Activated T-cell treated with anti-CD3 and anti-CD28 coated beads for 1 hour (primary cell): ENCODE results near the gene ZMIZ1.

Source experiments
- DNase-seq: peaks from one replicate; pipeline ENCODE4 v3.0.0-alpha.2; 2020; ENCODE audit warnings: low read depth

ZMIZ1 gene

DNA sequence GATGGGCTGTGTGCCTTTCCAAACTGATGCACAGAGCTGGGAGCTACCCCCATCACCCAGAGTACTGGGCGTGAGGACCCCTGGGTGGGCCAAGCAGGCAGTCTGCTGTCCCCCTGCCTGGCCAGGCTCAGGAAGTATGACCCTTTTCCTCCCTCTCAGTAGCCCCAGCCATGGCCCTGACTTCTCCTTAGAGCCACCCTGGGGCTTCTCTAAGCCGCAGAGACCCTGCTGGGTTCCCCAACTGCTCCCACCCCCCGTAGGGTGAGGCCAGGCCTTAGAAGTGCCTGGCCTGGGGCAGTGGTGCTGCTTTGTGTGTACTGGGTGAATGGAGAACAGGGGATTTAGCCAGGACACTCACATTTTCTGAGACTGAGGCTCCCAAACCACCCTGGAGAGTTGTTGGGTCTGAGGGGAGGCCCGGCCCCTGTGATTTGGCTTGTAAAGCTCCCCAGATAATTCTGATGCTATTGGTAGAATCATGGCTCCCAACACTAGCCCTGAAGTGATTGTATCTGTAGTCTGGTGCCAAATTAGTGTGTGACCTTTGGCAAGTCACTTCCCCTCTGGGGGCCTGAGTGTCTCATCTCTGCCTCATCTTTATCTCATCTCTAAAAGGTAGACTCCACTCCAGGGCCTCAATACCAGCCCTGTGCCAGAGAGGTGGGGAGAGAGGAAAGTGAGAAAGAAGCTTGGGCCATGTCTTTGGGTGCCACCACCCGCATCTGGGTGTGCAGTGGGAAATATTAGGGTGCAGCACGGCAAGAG, 178.8 kb downstream of the ZMIZ1 start:
- no peak for DNase-seq

DNA sequence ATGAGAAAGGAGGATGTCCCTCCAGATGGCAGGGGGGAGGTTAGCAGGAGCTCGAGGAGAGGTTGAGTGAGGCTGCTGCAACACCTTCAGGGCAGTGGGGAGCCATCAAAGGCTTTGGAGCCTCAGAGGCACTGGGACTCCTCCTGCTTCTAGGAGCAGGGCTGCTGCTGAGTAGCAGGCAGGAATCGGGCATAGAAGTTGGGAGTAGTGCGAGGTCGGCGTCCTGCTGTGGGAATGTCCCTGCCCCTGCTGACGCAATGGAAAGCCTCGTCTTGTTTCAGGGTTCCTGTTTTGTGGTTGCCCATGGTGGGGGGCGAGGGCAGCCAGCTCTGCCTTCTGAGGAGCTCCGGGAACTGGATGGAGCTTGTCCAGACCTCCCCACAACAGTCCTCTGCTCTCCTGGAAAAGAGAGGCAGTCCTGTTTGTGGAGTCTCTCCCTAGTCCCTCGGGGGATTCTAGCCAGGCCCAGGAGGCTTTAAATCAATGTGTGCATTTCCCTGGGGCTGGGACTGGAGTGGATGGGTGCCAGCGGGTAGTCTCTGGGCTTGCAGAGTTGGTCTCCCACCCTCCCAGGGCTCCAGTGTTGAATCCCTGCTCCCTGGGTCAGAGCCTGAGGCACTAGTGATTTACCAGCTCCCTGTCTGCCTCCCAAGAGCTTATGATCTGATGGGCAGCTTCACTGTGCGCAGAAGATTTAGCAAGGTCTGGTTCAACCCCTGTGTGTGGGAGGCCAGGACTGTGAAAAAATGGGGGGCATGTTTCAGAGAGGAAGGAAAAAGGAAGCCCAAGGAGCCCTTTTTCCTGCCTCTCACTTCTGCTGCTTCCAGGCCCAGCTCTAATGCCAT, 179.8 kb downstream of the ZMIZ1 start:
- DNase-seq = no peak

DNA sequence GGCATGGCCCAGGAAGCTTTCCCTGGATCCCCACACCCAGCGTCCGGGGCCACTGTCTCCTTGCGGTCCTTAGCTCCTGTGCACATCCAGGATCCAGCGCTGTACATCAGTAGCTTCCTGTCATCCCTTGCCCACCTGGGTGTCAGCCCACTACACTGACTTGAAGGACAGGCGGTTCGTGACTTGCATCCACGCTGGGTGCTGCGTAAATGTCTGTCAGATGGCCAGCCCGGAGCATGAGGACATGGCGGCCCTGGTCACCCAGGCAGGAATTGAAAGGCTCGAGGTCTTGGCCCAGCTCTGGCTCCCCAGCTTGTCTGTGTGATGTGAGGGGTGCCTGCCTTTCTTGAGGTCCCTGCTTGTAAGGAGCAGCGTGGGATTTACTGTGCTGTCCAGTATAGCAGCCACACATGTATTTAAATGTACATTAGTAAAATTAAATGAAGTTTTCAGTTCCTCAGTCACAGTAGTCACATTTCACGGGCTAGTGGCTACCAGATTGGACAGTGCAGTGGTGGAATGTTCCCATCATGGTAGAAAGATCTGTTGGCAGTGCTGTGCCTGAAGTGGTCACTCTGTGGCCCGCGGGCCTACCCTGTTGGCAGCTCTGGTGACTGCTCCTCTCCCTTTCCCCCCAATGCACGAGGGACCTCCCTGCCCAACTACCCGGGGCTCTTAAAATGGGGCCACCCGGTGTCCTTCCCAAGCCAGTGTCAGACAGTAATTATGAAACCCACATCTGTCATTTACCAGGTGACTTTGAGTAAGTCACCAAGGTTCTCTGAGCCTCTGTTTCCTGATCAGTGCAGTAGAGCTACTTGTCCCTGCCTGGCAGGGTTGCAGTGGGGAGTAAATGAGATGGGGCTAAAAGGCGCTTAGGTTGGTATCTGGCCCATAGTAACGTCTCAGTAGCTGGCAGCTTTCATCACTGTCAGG, 180.7 kb downstream of the ZMIZ1 start:
- no peak for DNase-seq

DNA sequence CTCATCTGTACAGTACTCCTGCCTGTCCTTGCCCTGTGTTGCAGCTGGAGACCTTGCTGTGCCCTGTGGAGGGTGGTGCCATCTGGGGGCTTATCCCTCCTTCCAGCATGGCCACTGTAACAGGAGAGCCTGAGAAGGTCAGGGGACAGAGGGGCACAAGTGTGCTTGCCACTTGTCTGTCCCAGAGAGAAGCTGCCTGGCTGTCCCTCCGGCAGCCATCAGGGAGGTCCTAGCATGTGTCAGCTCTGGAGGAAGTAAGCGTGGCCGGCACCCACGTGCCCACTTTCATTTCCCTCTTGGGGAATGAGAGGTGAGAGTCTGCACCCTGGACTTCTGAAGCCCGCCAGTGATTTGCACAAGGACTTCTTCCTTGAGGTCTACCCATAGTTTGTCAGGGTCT, 181.5 kb downstream of the ZMIZ1 start:
- DNase-seq = no peak

DNA sequence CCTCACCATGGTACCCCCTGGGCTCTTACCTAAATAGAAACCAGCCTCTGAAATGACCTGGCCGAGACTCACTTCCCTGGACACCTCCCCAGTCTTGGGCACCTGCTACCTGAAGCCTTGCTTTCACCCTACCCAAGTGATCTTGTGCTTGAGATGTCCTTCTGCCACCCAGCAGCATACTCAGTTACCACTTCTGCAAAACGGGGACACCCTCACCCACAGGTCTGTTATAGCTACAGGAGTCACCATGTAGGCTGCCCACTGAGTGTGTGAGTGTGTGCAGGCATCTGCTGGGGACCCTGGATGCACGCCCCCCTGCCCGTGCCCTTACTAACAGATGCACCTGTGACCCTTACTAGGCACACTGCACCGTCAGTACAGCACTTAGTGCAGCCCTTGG, 183.7 kb downstream of the ZMIZ1 start:
- DNase-seq = no peak

DNA sequence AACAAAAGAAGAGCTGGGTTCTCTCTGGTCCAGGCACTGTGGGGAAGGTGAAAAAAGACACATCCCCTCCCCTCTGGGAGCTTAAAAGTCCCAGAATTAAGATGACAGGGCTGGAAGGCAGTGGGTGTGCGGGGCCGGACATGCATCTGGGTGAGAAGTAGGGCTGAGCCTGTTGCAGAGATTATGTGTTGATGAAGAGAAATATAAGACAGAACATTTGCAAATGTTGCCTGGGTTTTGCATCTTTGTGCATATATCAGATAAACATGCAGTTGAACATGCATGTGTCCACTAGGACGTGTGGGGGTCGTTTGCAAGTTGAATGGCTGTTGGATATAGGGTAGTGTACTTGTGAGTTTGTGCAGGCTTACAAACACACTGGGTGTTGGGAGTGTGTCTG, 184.2 kb downstream of the ZMIZ1 start:
- no peak for DNase-seq

DNA sequence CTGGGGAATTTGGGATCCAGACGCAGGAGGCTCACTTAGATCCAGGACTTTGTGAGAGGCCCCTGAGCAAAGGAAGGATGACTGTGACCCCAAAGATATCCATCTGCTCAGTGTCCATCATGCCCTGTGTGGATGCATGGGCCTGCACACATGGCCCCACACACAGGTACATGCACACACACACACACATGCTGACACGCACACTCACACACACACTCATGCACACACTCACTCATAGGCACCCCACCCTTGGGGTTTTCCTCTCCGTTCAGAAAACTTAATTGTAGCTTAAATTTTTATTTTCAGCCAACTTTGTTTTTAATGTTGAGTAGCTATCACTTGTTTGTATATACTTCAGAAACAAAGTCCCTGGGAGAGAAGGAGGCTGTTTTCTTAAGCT, 184.9 kb downstream of the ZMIZ1 start:
- no peak for DNase-seq

DNA sequence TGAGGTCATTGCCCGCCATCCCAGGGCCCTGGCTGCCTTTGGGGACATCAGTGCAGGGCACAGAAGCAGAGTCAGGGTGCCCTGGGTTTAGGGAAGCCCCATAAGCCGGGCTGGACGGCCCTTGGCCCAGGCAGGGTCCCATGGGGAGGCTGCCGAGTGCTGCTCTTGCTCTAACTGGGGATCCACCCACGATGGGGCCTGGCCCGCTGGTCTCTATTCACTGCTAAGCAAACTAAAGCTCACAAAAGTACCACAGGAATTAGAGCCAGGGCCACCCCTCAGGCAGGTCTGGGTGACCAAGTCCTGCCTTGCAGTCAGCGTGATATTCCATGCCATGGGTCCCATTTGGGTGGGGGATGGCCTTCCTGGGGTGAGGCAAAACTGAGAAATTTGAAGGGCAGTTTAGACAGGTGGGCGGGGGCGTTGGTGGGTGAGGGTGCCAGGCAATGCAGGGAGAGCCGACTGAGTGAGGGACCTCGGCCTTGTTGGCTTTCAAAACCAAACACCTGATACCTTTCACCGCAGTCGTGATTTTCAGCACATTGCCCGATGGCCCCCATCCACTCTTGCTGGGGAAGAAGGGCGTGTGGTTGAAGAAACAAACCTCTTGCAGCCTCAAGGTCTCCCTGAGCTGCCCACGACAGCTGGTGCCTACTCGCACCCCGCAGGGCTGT, 185.7 kb downstream of the ZMIZ1 start:
- no peak for DNase-seq

DNA sequence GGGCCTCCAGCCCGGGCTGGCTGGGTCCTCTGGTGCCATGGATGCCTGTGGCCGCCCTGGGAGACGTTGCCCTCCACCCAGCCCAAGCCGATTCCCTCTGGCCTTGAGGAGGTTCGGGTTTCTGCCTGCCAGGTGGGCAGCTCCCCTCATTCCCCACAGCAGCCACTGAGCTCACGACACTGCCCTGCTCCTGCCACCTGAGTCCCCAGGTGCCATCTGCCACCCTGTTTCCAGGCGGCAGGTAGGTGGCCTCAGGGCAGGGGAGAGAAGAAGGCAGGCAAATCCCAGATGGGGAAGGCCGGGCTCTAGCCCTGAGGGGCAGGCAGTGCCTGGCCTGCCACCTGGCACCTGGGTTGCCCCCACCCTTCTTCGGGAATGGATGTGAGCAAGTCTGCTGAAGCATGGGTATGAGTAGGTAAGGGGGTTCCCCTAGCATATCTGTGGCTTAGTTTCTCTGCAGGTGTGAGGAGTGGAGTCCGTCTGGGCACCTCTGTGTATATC, 186.3 kb downstream of the ZMIZ1 start:
- no peak for DNase-seq

DNA sequence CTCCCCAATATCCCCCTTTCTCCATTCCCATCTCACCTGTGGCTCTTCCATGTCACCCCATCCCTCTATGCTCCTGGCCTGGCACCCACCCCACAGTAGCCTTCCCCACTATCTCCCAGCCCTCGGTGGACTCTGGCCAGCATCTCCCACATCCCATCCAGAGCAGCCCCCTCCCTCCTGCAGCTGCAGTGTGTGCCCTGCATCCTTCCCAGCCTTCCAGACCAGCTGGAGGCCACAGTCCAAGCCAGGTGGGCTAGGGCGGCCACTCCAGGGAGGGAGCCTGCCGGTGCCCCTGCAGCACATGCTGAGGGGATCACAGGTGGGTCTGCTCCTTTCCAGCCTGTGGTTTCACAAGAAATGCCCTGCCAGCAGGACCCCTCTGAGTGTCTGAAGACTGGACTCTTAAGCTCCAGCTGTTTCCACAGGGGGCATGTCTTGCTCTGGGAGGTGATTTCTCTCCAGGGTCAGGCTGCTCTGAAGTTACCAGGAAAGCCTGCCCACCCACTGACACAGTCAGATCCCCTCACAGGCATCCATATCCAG, 187.6 kb downstream of the ZMIZ1 start:
- DNase-seq = no peak

DNA sequence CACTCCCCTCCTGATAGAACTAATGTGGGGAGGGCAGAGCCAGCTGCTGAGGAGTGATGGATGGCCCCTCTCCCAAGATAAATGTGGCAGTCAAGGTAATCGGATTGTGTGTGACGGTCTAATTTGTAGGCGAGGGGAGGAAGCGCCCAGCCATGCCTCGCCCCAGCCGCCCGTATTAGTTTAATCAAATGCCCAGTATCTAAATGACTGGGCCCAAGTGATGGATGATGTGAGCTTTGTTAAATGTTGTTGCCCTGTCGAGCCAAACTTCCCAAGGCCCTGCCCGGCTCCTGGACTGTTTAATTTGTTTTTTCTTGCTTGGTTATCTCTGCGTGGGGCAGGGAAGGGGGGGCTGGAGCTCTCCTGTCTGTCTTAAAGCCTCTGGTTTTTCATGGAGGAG, 190.1 kb downstream of the ZMIZ1 start:
- no peak for DNase-seq

DNA sequence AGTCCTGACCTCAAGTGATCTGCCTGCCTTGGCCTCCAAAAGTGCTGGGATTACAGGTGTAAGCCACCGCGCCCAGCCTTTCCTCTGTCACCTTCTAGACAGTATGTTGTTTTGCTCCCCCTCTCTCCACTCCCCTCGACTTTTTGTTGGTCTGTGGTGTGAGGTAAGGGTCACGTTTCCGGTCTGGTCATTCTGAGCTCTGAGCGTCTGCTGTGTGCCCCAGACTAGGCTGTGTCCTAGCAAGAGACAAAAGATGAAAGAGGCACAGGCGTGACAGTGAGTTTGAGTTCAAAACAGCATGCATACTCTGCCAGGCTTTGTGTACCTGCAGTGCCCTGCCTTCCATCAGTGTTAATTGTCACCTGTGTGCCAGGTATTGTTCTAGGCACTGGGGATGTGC, 191.1 kb downstream of the ZMIZ1 start:
- no peak for DNase-seq

DNA sequence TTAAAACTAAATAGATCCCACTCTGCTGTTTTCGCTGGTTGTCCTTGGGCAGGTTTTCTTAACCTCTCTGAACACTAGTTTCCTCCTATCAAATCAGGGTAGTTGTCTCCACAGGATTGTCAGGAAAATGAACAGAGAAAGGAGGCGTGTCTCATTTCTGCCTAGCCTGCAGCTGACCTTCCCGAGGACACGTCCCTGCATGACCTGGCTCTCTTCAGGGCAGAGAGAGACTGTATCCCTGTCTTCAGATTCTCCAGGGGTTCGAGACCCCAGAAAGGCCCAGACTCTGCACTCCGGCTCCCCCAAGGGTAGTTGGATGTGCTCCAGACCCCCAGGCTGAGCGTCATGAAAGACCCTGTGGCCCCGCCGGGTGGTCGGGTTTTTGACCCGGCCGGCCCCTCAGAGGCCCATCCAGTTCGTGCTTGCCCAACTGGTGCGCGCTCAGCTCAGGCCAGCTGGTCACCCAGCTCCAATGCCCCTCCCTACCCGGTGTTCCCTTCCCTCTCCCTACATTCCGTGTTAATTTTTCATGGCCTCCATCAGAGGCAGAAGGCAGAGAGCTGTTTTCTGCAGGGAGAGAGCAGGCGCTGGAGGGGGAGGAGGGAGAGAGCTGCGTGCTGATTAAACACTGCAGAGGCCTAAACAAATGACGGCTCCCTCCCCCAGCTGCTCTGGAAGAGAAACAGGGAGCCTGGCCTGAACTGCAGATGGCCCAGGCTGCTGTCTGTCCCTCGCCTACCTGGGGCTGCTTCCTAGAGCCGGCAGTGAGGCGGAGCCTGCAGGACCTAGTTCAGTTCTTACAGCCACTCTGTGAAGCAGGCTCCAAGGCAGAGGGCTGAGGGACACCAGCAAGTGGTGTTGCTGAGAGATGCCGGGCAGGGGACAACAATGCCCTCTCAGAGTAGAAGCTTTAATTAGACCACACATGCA, 192.3 kb downstream of the ZMIZ1 start:
- no peak for DNase-seq

DNA sequence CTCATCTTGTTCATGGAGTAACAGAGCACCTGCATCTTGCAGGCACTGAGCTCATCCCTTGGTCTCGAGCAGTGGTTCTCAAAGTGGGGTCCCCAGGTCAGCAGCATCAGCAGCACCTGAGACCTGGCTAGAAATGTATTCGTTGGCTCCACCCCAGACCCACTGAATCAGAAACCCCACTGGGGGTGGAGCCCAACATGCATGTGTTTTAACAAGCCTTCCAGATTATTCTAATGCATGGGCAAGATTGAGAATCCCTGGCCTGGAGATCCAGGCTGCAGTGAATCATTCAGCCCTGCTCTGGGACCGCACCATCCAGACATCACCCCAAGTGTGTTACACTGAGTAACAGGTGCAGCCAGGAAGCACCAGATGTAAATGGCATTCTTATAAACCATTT, 193.4 kb downstream of the ZMIZ1 start:
- DNase-seq = no peak

DNA sequence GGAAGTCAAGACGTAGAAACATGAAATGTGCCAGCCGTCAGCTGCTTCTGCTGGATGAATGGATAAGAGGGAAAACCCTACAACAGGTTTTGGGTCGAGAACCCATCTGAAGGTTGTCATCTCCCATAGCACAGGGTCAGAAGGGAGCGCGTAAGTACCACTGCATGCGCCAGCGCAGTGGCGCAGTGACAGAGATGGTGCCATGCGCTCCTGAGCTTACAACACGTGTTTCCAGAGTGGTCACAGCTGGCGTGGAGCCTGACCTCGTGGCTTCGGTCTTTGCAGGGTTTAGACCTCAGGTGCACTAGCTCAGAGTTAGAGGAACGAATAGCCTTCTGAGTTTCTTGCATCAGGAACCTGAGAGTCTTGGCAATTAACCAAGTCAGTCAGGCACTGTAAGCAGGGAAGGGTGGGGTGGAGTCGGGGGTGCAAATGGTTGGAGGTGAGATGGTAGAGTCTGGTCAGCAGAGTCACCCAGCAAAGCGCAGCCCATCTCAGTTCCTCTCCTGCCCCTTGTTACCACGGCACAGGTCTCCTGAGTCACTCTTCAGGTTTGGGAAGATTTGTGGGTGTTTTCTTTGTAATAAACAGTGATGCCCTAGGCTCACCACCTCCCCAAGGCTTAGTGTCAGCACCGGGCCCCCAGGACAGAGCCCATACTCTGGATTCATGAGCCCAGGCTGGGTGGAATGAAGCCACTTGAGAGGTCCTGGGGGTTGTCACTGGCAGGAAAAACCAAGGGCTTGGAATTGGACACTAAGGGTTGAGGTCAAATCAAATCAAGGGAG, 194.4 kb downstream of the ZMIZ1 start:
- DNase-seq = no peak

DNA sequence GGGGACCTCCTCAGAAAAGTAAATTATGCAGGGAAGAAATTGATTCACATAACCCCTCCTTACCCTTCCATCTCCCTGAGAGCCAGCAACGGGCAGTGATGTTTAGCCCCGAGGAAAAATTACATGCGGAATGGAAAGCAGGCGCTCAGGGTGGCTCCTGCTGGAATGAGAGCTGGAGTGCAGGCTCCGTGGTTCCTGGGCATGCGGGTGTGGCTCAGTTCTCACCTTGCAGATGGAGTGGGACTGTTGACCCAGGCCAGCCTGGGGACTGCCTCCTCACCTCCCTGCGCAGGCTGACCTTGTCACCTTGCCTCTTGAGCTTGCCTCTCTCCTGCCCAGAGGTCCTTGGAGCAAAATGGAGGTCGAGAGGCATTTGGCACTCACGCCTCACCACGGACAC, 195.2 kb downstream of the ZMIZ1 start:
- DNase-seq = no peak

DNA sequence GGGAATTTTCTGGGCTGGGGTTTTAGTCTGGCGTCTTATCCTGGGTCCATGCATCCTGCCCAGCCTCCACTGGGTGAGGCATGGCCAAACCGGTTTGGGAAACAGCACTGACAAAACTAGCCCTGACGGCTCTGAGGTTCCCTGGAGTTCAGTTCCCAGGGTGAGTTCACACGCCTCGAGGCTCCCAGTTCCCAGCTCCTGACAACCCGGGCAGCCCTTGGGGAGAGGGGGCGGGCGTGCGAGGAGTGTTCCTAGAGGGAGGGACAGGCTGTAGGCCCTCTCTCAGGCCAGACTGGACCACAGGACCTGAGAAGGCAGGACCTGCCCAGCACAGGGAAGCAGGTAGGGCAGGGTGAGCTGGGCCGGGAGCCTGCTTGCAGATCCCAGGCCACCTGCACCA, 196.2 kb downstream of the ZMIZ1 start:
- no peak for DNase-seq

DNA sequence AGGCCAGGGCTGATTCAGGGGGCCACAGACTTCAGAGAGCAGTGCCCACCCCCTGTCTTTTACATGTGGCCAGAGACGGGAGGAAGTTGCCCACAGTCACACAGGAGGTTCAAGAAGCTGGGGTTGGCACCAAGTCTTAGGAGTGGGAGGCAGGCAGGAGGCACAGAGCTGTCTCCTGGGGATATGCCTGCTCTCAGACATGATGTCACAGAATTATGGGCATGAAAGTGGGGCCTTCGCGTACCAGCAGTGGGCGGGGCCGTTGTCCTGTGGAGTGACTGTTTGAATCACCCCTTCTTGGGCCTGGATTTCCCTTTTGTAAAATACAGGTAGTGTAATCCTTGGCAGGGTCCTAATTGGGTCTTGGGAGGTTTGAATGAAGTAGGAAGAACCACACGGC, 197.3 kb downstream of the ZMIZ1 start:
- no peak for DNase-seq

DNA sequence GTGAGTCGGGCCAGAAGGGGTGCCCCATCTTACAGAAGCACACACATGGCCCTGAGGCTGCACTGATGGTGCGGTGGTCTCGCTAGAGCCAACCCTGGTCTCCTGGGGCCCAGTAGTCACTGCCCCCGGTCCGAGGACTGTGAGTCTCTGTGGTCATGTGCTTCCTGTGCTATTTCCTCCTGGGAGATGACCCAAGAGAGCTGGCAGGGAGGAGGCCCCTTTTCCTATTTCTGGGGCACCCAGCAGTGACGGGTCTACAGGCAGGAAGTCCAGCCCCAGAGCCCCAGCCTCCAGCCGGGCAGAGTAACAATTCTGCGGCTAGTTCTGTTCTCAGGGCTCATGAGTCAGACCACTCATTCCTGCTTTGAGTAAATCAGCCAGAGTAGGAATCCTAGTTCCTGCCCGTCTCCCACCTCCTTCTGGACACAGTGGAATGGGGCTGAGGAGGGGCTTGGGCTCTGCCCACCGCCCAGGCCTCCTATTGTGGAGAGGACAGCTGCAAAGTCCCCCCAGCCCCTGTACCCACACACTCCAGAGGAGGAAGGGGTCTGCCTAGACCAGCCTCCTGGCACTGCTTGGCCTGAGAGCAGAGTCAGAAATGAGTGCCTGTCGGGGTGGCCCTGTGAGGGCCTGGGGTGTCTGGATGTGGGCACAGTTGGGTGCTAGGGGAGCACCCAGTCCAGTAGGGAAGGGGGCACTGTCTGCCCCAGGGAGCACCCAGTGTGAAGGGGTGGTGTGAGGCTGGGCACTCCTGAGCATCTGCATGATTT, 198.0 kb downstream of the ZMIZ1 start:
- DNase-seq = no peak
